Measurements from ENCODE around the gene AURKB. TPM values are rescaled to one million over a fixed set of nuclear protein-coding genes. Genes with fewer than 3 reads are reported as not detected.

AURKB gene
- total and polyA plus RNA-seq, 10 of the 15 experiments (the other 5 are each of a cell fraction or from before 2014, with no cell fraction given) = 52.7 to 209 (median 128) TPM

DNA sequence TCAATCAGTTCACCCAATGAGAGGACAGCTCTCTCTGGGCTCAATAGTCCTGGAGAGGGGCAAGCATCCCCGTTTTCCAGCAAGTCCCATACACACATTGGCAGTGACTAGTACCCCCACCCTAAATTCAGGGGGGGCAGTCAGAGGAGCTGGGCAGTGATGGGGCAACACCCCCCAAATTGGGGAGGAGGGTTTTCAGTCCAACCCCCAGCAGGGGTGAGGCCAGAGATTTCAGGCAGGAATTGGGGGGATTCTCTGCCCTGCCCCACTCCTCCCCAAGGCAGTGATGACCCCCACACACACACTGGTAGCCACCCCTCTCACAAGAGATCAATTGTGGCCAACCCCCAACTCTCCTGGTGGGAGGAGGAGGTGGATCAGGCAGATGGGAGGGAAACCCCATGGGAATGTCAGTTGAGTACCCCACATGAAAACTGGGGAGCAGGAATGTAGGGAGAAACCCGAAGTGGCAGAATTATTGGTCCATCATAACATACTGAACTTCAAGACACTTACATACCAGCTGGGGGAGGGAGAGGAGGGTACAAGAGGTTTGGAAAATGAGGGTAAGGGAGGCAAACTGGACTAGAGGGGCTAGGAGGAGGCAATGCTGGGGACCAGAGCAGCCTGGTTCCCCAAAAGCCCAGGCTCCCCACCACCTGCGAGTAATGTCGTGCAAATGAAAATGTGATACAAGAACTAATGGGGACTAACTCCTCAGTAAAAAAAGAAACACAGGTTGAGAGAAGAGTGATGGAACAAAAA is 50.7 kb downstream of the AURKB start:
- Histone ChIP-seq H2AFZ (ENCODE audit: control insufficient read depth, low read depth, low read length) (no peak overlapping the region), H3K9me3 (replicated peaks; ENCODE audit: control insufficient read depth, insufficient read depth, low read length) (no peaks in the 10 kb centered on the region), H3K79me2 (ENCODE audit: control insufficient read depth, insufficient read depth, low read length) (peaks cover 26% of the 10 kb centered on the region), H3K4me1 (ENCODE audit: control insufficient read depth, insufficient read depth, low read length) (peaks cover 36% of the 10 kb centered on the region), H4K20me1 (ENCODE audit: control insufficient read depth, insufficient read depth) (no peaks in the 10 kb centered on the region), H3K27ac (ENCODE audit: control insufficient read depth, insufficient read depth) (no peak overlapping the region), H3K9ac (ENCODE audit: control insufficient read depth, insufficient read depth, low read length) (no peak overlapping the region; the same call in 1 of the 2 replicates), H3K27me3 (replicated peaks in 1 of 2; ENCODE audit: control insufficient read depth in 2 of 2, insufficient read depth in 2 of 2, low read length in 1 of 2) (no peaks in the 10 kb centered on the region), H3K36me3 (ENCODE audit: control insufficient read depth in 2 of 2, insufficient read depth in 2 of 2, low read length in 1 of 2) (peaks cover 0 to 5% of the 10 kb centered on the region in 2 experiments; a peak in 1 of 4 replicates), H3K4me2 (ENCODE audit: control insufficient read depth, insufficient read depth) (no peak overlapping the region; the same call in 1 of the 2 replicates), H3K4me3 (no peak overlapping the region)
- in situ Hi-C loops (cut with MboI) (no loop called here), intact Hi-C loops (cut with micrococcal nuclease; ENCODE audit: unreplicated experiment) (loop anchor here (5.0 kb wide), 1 partner anchor 97 kb away; no protein-coding TSS in a partner anchor)
- ChIA-PET SMC1A (ENCODE audit: uncharacterized antibody, unreplicated experiment) (interaction anchor here (0.6 to 2.7 kb wide), 6 partner anchors 21 to 141 kb away, joined by 3 to 15 read pairs (median 6); no protein-coding TSS in a partner anchor), CTCF (interaction anchor here (0.6 to 5.3 kb wide), 16 partner anchors 8 to 140 kb away, joined by 3 to 46 read pairs (median 7); partner anchors contain the start of genes ALOXE3 and HES7), POLR2A (interaction anchor here (1.1 to 2.3 kb wide), 2 partner anchors 22 to 37 kb away, joined by 5 to 11 read pairs; no protein-coding TSS in a partner anchor), RAD21 (ENCODE audit: unreplicated experiment) (interaction anchor here (0.8 to 2.4 kb wide), 7 partner anchors 13 to 66 kb away, joined by 3 to 16 read pairs (median 4); partner anchors contain the start of gene HES7)
- DNase-seq (ENCODE audit: low read depth, low spot score) (no peak), FAIRE-seq (no peak), ATAC-seq (no peak)
- WGBS (ENCODE audit: insufficient coverage, insufficient replicate concordance, low lambda C conversion rate, missing lambda C conversion rate) = 86% methylated on average over 4 of the region's 4 CpGs
- BruUV-seq (replicated peaks) = no TSS peak
- no peak for TF ChIP-seq SMC3 (IDR thresholded peaks at IDR 0.05; ENCODE audit: borderline replicate concordance, low read length)
- no peak for TF ChIP-seq HCFC1 (IDR thresholded peaks at IDR 0.05; ENCODE audit: low read length)
- TF ChIP-seq SMAD5 (IDR thresholded peaks at IDR 0.05; ENCODE audit: low read depth) = no peak
- TF ChIP-seq MEF2B (IDR thresholded peaks at IDR 0.05; ENCODE audit: partially characterized antibody, poor library complexity, severe bottlenecking) = no peak
- no peak for TF ChIP-seq BACH1 (IDR thresholded peaks at IDR 0.05; ENCODE audit: borderline replicate concordance)
- TF ChIP-seq PML (IDR thresholded peaks at IDR 0.05; ENCODE audit: low read length) = no peak
- no peak for TF ChIP-seq KLF5 (IDR thresholded peaks at IDR 0.05; ENCODE audit: partially characterized antibody)
- TF ChIP-seq, protein P1, sequence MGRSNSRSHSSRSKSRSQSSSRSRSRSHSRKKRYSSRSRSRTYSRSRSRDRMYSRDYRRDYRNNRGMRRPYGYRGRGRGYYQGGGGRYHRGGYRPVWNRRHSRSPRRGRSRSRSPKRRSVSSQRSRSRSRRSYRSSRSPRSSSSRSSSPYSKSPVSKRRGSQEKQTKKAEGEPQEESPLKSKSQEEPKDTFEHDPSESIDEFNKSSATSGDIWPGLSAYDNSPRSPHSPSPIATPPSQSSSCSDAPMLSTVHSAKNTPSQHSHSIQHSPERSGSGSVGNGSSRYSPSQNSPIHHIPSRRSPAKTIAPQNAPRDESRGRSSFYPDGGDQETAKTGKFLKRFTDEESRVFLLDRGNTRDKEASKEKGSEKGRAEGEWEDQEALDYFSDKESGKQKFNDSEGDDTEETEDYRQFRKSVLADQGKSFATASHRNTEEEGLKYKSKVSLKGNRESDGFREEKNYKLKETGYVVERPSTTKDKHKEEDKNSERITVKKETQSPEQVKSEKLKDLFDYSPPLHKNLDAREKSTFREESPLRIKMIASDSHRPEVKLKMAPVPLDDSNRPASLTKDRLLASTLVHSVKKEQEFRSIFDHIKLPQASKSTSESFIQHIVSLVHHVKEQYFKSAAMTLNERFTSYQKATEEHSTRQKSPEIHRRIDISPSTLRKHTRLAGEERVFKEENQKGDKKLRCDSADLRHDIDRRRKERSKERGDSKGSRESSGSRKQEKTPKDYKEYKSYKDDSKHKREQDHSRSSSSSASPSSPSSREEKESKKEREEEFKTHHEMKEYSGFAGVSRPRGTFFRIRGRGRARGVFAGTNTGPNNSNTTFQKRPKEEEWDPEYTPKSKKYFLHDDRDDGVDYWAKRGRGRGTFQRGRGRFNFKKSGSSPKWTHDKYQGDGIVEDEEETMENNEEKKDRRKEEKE (IDR thresholded peaks at IDR 0.05) = no peak
- TF ChIP-seq SIN3A (IDR thresholded peaks at IDR 0.05; ENCODE audit: low read depth, low read length) = no peak
- no peak for TF ChIP-seq NFYB (IDR thresholded peaks at IDR 0.05; ENCODE audit: insufficient read depth, low read depth, low read length)
- TF ChIP-seq BMI1 (IDR thresholded peaks at IDR 0.05; ENCODE audit: borderline replicate concordance) = no peak
- no peak for TF ChIP-seq EED (IDR thresholded peaks at IDR 0.05; ENCODE audit: low read depth)
- no peak for TF ChIP-seq EP300 (IDR thresholded peaks at IDR 0.05; ENCODE audit: borderline replicate concordance in 1 of 2, control insufficient read depth in 1 of 2, low read depth in 2 of 2, low read length in 2 of 2)
- TF ChIP-seq YBX1 (IDR thresholded peaks at IDR 0.05) = no peak

Measured in GM12878 (cell line).